Neuronal stem cell (in vitro differentiated cells): ENCODE data around the gene MAVS.
A peak's percentile ranks its signal among the peaks of the same experiment; 100 is the strongest.

Experiments
- DNase-seq: peaks from one replicate; pipeline ENCODE4 v3.0.0-alpha.2; 2013; ENCODE audit warnings: low spot score
- H2AFZ ChIP-seq: one replicate; pipeline ENCODE4 v1.6.1; 2013; ENCODE audit warnings: mild to moderate bottlenecking, low read length, inconsistent platforms
- H2AK5ac ChIP-seq: 2 replicates; pipeline ENCODE4 v1.6.1; 2013; ENCODE audit warnings: low read depth, mild to moderate bottlenecking, inconsistent platforms, low read length, moderate library complexity, mixed read lengths
- H2BK120ac ChIP-seq: 2 replicates; pipeline ENCODE4 v1.6.1; 2013; ENCODE audit warnings: low read depth, mild to moderate bottlenecking, inconsistent platforms, low read length, moderate library complexity, mixed read lengths
- H2BK12ac ChIP-seq: one replicate; pipeline ENCODE4 v1.6.1; 2013; ENCODE audit warnings: low read length, inconsistent platforms
- H2BK15ac ChIP-seq: 2 replicates; pipeline ENCODE4 v1.6.1; 2013; ENCODE audit warnings: mild to moderate bottlenecking, low read length, inconsistent platforms, mixed read lengths
- H2BK5ac ChIP-seq: one replicate; pipeline ENCODE4 v1.6.1; 2013; ENCODE audit warnings: inconsistent platforms, mild to moderate bottlenecking, low read length, moderate library complexity
- H3K14ac ChIP-seq: one replicate; pipeline ENCODE4 v1.6.1; 2013; ENCODE audit warnings: low read length, inconsistent platforms
- H3K18ac ChIP-seq: 2 replicates; pipeline ENCODE4 v1.6.1; 2013; ENCODE audit warnings: low read length, inconsistent platforms
- H3K23ac ChIP-seq: 2 replicates; pipeline ENCODE4 v1.6.1; 2013; ENCODE audit warnings: low read depth, mild to moderate bottlenecking, mixed read lengths, low read length, inconsistent platforms; ENCODE audit not compliant: poor library complexity
- H3K27ac ChIP-seq: replicated peaks from 3 replicates; pipeline ENCODE4 v1.5.1; 2013; ENCODE audit warnings: low read length, inconsistent platforms
- H3K27me3 ChIP-seq, 3 experiments: 2 replicates each; pipeline ENCODE4 v1.6.1; 2013; ENCODE audit warnings: low read length in 3 of 3, mild to moderate bottlenecking in 2 of 3, inconsistent platforms in 1 of 3, low read depth in 1 of 3, mixed read lengths in 1 of 3, moderate library complexity in 1 of 3; ENCODE audit not compliant: control insufficient read depth in 3 of 3, insufficient read depth in 3 of 3
- H3K36me3 ChIP-seq, 2 donors: replicated peaks in 1 of 2; 2 replicates each; pipeline ENCODE4 v1.6.1; 2013; ENCODE audit warnings: low read length in 2 of 2; ENCODE audit not compliant: control insufficient read depth in 2 of 2, insufficient read depth in 2 of 2
- H3K4ac ChIP-seq: 2 replicates; pipeline ENCODE4 v1.6.1; 2013; ENCODE audit warnings: inconsistent platforms, mild to moderate bottlenecking, low read length, moderate library complexity
- H3K4me1 ChIP-seq, 2 donors: 1 replicate in 1 of 2; 2 replicates in 1 of 2; pipeline ENCODE4 v1.6.1; 2013; ENCODE audit warnings: low read length in 2 of 2, low read depth in 1 of 2; ENCODE audit not compliant: control insufficient read depth in 2 of 2, insufficient read depth in 1 of 2
- H3K4me2 ChIP-seq: one replicate; pipeline ENCODE4 v1.6.1; 2013; ENCODE audit warnings: mild to moderate bottlenecking, low read length, inconsistent platforms; ENCODE audit not compliant: insufficient read depth, poor library complexity, severe bottlenecking
- H3K4me3 ChIP-seq, 2 donors: 2 replicates each; pipeline ENCODE4 v1.5.1; 2013; ENCODE audit warnings: low read length in 2 of 2, mild to moderate bottlenecking in 2 of 2, inconsistent platforms in 1 of 2, moderate library complexity in 1 of 2
- H3K79me1 ChIP-seq: one replicate; pipeline ENCODE4 v1.6.1; 2013; ENCODE audit warnings: low read depth, mild to moderate bottlenecking, inconsistent platforms, low read length, moderate library complexity
- H3K9ac ChIP-seq: one replicate; pipeline ENCODE4 v1.6.1; 2013; ENCODE audit warnings: mild to moderate bottlenecking, low read depth, low read length, inconsistent platforms; ENCODE audit not compliant: poor library complexity
- H3K9me3 ChIP-seq, 2 donors: replicated peaks in 1 of 2; 2 replicates each; pipeline versions ENCODE3 to v1.6.1; 2013; ENCODE audit warnings: low read length in 2 of 2, mild to moderate bottlenecking in 2 of 2, inconsistent platforms in 1 of 2, low read depth in 1 of 2, mixed read lengths in 1 of 2, moderate library complexity in 1 of 2; ENCODE audit not compliant: control insufficient read depth in 2 of 2, insufficient read depth in 1 of 2
- H4K8ac ChIP-seq: one replicate; pipeline ENCODE4 v1.6.1; 2013; ENCODE audit warnings: low read depth, mild to moderate bottlenecking, inconsistent platforms, low read length, moderate library complexity
- H4K91ac ChIP-seq: one replicate; pipeline ENCODE4 v1.6.1; 2013; ENCODE audit warnings: low read length, low read depth, mild to moderate bottlenecking, inconsistent platforms; ENCODE audit not compliant: poor library complexity
- WGBS, 2 donors: extraction: QIAGEN DNeasy Blood & Tissue Kit; methylation state at CpG; one replicate each; pipeline ENCODE4 v1.1.7; 2013; ENCODE audit warnings: missing lambda C conversion rate in 2 of 2, mixed read lengths in 1 of 2; ENCODE audit not compliant: insufficient read length in 2 of 2, insufficient replicate concordance in 1 of 2; ENCODE audit errors: extremely low coverage in 2 of 2; 5-methylcytosine and 5-hydroxymethylcytosine counted together

Gene MAVS

GRCh38 chr20:3801846-3802245 is 44.8 kb upstream of the MAVS start:
- Histone ChIP-seq H3K79me1 (peaks cover 3% of the 10 kb centered on the region), H3K36me3 (peaks cover 26 to 59% of the 10 kb centered on the region in 2 donors)

DNA sequence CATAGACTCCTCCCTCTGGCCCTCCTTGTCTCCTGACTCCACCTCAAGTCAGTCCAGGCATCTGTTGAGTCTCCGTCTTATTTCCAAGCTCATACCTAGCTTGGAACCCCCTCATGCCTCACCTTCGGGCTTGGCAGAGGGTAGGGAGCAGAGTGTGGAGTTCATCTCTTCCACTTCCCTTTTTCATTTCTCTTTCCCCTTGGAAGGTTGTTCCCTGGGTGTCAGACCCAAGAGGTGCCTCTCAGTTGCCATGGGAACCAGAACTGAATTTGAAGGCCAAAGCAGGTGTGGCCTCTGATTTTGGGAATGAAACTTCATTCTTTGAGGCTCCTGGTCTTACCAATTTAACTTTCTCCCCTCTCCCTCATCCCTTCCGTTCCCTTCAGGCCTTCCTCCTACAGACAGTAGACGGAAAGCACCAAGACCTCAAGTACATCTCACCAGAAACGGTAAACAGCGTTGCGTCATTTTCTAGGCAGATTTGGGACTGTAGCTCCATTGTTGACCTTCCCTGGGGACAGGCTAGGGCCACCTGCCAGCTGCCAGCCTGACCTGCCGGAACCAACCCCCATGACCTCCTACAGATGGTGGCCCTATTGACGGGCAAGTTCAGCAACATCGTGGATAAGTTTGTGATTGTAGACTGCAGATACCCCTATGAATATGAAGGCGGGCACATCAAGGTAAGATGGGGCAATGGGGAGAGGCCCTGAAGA is 44.0 kb upstream of the MAVS start:
- no peak overlapping the region for H3K4ac ChIP-seq
- no peaks in the 10 kb centered on the region for H3K27me3 ChIP-seq
- H2AFZ ChIP-seq, result no peak overlapping the region
- H2BK12ac ChIP-seq, result no peak overlapping the region
- H2BK120ac ChIP-seq, result no peak overlapping the region
- WGBS, 2 donors, result no CpG with 5 or more reads among the region's 11 CpGs
- H2AK5ac ChIP-seq, result no peak overlapping the region
- H4K8ac ChIP-seq, result no peak overlapping the region
- no peak overlapping the region for H3K4me3 ChIP-seq
- no peak overlapping the region for H4K91ac ChIP-seq
- H3K9ac ChIP-seq, result no peak overlapping the region
- no peak for DNase-seq
- H3K14ac ChIP-seq, result no peak overlapping the region
- H3K27ac ChIP-seq, result no peak overlapping the region
- H3K4me1 ChIP-seq, result peaks cover 23 to 25% of the 10 kb centered on the region in 2 donors
- peaks cover 26 to 59% of the 10 kb centered on the region in 2 donors for H3K36me3 ChIP-seq
- H3K23ac ChIP-seq, result no peak overlapping the region
- H2BK15ac ChIP-seq, result no peak overlapping the region
- no peaks in the 10 kb centered on the region for H3K9me3 ChIP-seq
- H3K18ac ChIP-seq, result no peak overlapping the region
- H2BK5ac ChIP-seq, result no peak overlapping the region
- no peak overlapping the region for H3K4me2 ChIP-seq
- peaks cover 3% of the 10 kb centered on the region for H3K79me1 ChIP-seq

More at GRCh38 chr20:3801846-3802245, 44.8 kb upstream of the MAVS start:
- Histone ChIP-seq H3K4ac (no peak overlapping the region), H2BK12ac (no peak overlapping the region), H3K9me3 (no peaks in the 10 kb centered on the region), H3K9ac (no peak overlapping the region), H3K23ac (peak overlapping the region; percentile 48), H3K18ac (no peak overlapping the region), H4K91ac (no peak overlapping the region), H3K4me2 (no peak overlapping the region), H2AFZ (no peak overlapping the region), H3K27ac (no peak overlapping the region), H4K8ac (peak overlapping the region; percentile 6), H2AK5ac (peak overlapping the region; percentile 47), H2BK120ac (no peak overlapping the region), H3K4me3 (no peak overlapping the region), H2BK15ac (no peak overlapping the region), H3K27me3 (no peaks in the 10 kb centered on the region), H3K14ac (no peak overlapping the region), H3K4me1 (peaks cover 27 to 30% of the 10 kb centered on the region in 2 donors), H2BK5ac (no peak overlapping the region)
- no peak for DNase-seq
- WGBS, 2 donors, result no CpG with 5 or more reads among the region's 13 CpGs

DNA sequence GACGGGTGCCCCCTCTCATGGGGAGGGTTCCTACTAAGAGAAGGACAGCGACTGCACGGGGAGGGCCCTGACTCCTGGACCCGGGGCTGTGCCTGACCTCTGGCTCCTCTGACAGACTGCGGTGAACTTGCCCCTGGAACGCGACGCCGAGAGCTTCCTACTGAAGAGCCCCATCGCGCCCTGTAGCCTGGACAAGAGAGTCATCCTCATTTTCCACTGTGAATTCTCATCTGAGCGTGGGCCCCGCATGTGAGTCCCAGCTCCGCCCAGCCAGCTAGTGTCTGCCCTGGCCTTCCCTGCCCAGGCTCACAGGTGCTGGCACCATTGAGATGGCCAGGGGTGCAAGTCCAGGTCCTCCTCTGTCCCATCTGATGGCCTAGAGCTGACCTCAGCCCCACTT is 43.3 kb upstream of the MAVS start:
- Histone ChIP-seq H2AK5ac (no peak overlapping the region), H3K4me2 (no peak overlapping the region), H3K4ac (no peak overlapping the region), H3K27me3 (no peaks in the 10 kb centered on the region), H3K9ac (no peak overlapping the region), H3K4me1 (peaks cover 23 to 26% of the 10 kb centered on the region in 2 donors), H4K8ac (no peak overlapping the region), H3K14ac (no peak overlapping the region), H3K23ac (no peak overlapping the region), H2AFZ (no peak overlapping the region), H3K79me1 (peaks cover 3% of the 10 kb centered on the region), H2BK15ac (no peak overlapping the region), H2BK120ac (no peak overlapping the region), H3K4me3 (no peak overlapping the region), H2BK5ac (no peak overlapping the region), H3K9me3 (no peaks in the 10 kb centered on the region), H3K18ac (no peak overlapping the region), H4K91ac (no peak overlapping the region), H3K36me3 (peaks cover 26 to 59% of the 10 kb centered on the region in 2 donors), H2BK12ac (no peak overlapping the region), H3K27ac (no peak overlapping the region)
- no peak for DNase-seq
- no CpG with 5 or more reads among the region's 14 CpGs for whole genome bisulfite sequencing, 2 donors

DNA sequence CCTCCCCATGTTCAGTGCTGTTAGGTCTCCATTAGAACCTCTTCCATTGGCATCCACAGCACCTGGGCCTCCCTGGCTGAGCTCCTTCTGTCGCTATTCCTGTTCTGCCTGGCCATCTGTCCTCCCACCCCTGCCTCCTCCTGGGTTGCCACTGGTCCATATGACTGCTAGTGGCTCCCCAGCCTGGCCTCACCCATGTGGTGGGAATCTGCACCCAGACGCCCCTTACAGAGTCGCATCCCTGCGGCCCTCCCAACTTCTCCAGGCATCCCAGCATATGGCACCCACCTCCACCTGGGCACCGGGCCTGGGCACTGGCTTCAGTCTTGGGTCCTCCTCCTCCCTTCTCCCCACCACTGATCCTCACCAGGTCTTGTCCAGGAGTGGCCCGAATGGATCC is 42.8 kb upstream of the MAVS start:
- no peak overlapping the region for H2AFZ ChIP-seq
- H3K79me1 ChIP-seq, result peaks cover 3% of the 10 kb centered on the region
- no CpG with 5 or more reads among the region's 6 CpGs for WGBS, 2 donors
- DNase-seq, result no peak
- H2BK15ac ChIP-seq, result no peak overlapping the region
- no peak overlapping the region for H3K14ac ChIP-seq
- H3K27me3 ChIP-seq, result no peaks in the 10 kb centered on the region
- H2BK120ac ChIP-seq, result no peak overlapping the region
- H3K9me3 ChIP-seq, result no peaks in the 10 kb centered on the region
- no peak overlapping the region for H3K9ac ChIP-seq
- no peak overlapping the region for H3K18ac ChIP-seq
- H4K8ac ChIP-seq, result no peak overlapping the region
- H2BK12ac ChIP-seq, result no peak overlapping the region
- H2BK5ac ChIP-seq, result no peak overlapping the region
- no peak overlapping the region for H3K4me3 ChIP-seq
- H3K23ac ChIP-seq, result no peak overlapping the region
- H2AK5ac ChIP-seq, result no peak overlapping the region
- no peak overlapping the region for H3K27ac ChIP-seq
- H3K4ac ChIP-seq, result no peak overlapping the region
- H4K91ac ChIP-seq, result no peak overlapping the region
- peaks cover 18 to 24% of the 10 kb centered on the region in 2 donors for H3K4me1 ChIP-seq
- peaks cover 26 to 59% of the 10 kb centered on the region in 2 donors for H3K36me3 ChIP-seq
- H3K4me2 ChIP-seq, result no peak overlapping the region
